LNCaP clone FGC (cell line): ENCODE data around the gene ZNF227.
A peak's percentile ranks its signal among the peaks of the same experiment; 100 is the strongest.

Experiments
- DNase-seq: peaks from one replicate; pipeline ENCODE4 v3.0.0-alpha.2; 2011; ENCODE audit warnings: low read depth
- H3K4me3 ChIP-seq: 2 replicates; pipeline ENCODE4 v1.5.1; 2011; ENCODE audit warnings: mild to moderate bottlenecking, low read depth, low read length, control low read depth
- TF ChIP-seq, protein P1 (sequence below): IDR thresholded peaks from 2 replicates; pipeline ENCODE4 v1.5.1; 2012; ENCODE audit warnings: mild to moderate bottlenecking; ENCODE audit not compliant: control insufficient read depth, insufficient read depth; ENCODE audit errors: extremely low read depth

Gene ZNF227

DNA sequence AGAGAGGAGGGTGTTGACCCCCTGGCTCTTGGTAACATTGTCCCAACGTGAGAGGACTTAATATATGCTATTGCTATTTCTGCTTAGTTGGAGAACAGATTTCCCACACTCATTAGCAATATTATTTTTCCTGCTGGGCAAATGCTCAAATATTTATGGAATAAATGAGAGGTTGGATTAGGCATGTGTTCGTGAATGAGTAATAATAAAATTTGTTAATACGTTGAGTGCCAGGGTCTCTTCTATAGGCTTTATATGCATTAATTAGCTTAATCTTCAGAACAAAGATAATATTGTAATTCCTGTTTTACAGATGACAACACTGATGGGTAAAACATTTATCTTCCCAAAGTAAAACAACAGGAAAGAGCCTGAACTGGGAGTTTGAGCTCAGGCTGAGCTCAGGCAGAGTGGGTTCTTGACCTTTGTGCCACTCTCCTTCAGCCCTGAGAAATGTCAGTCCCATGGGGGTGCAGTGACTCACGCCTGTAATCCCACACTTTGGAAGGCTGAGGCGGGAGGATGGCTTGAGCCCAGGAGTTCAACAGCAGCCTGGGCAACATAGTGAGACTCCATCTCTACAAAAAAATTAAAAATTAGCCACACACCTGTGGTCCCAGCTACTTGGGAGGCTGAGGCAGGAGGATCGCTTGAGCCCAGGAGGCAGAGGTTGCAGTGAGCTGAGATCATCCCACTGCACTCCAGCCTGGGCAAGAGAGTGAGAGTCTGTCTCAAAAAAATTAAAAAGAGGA lies 48.5 kb downstream of the ZNF227 start:
- peak overlapping the region; percentile 61 for H3K4me3 ChIP-seq
- TF ChIP-seq, protein P1, sequence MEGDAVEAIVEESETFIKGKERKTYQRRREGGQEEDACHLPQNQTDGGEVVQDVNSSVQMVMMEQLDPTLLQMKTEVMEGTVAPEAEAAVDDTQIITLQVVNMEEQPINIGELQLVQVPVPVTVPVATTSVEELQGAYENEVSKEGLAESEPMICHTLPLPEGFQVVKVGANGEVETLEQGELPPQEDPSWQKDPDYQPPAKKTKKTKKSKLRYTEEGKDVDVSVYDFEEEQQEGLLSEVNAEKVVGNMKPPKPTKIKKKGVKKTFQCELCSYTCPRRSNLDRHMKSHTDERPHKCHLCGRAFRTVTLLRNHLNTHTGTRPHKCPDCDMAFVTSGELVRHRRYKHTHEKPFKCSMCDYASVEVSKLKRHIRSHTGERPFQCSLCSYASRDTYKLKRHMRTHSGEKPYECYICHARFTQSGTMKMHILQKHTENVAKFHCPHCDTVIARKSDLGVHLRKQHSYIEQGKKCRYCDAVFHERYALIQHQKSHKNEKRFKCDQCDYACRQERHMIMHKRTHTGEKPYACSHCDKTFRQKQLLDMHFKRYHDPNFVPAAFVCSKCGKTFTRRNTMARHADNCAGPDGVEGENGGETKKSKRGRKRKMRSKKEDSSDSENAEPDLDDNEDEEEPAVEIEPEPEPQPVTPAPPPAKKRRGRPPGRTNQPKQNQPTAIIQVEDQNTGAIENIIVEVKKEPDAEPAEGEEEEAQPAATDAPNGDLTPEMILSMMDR = no peak
- DNase-seq = no peak

GRCh38 chr19:44277331-44277730 lies 65.0 kb downstream of the ZNF227 start:
- no peak for DNase-seq
- no peak overlapping the region for H3K4me3 ChIP-seq
- TF ChIP-seq, protein P1 = no peak

- no peak overlapping the region for H3K4me3 ChIP-seq
- DNase-seq = no peak
- TF ChIP-seq, protein P1 = no peak
Observed at GRCh38 chr19:44278181-44278690, 65.9 kb downstream of the ZNF227 start.

- TF ChIP-seq, protein P1 = no peak
- H3K4me3 ChIP-seq = no peak overlapping the region
- DNase-seq = no peak
Observed at GRCh38 chr19:44280916-44281315, 68.6 kb downstream of the ZNF227 start.

- no peak overlapping the region for H3K4me3 ChIP-seq
- TF ChIP-seq, protein P1 = no peak
- no peak for DNase-seq
Observed at GRCh38 chr19:44282846-44283245, 70.5 kb downstream of the ZNF227 start.

- DNase-seq = no peak
- TF ChIP-seq, protein P1 = no peak
- no peak overlapping the region for H3K4me3 ChIP-seq
Observed at GRCh38 chr19:44284968-44285367, 72.6 kb downstream of the ZNF227 start.
